Stimulated activated CD4-positive, alpha-beta T cell treated with anti-CD3 and anti-CD28 coated beads, Interleukin-15, amount 100 ng/mL, for 24 hours (primary cell): Measurements from ENCODE around the gene MRGPRX3.

Experiments used
- DNase-seq: peaks from one replicate; pipeline ENCODE4 v3.0.0-alpha.2; 2020

MRGPRX3 gene

DNA sequence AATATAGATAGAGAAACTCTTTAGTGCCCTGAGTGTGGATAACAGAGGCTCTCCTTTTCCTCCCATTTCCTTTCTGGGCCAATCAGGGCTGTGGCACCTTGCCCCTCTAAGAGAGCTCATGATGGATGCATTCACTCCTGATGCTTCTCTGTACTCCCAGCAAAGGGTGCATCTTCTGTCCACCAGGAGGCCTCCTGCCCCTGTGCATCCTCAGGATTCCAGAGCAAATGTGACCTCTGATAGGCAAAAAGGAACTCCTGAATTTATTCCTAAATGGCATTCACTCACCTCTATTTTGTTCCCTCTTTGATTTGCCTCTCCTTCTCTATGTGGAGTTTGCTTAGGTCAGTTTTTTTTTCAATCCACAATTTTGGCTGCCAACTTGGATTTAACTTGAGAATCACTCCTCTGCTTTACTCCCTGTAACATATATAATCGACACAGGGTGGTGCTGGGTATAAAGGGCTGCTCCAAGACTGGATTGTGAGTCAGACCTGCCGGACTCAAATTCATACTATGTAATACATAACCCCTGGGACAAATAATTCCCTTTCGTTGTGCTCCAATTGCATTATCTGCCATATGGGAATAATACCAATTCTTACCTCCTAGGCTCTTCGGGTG is 39.1 kb downstream of the MRGPRX3 start:
- peak; percentile 7 for DNase-seq

- DNase-seq = no peak
Observed at GRCh38 chr11:18172666-18173065, 40.3 kb downstream of the MRGPRX3 start, which contains the start of gene MRGPRX4. Gene MRGPRX4, plus strand, starts transcription at chr11:18172837. Its CDS starts 420 bp downstream, at chr11:18173257.

DNA sequence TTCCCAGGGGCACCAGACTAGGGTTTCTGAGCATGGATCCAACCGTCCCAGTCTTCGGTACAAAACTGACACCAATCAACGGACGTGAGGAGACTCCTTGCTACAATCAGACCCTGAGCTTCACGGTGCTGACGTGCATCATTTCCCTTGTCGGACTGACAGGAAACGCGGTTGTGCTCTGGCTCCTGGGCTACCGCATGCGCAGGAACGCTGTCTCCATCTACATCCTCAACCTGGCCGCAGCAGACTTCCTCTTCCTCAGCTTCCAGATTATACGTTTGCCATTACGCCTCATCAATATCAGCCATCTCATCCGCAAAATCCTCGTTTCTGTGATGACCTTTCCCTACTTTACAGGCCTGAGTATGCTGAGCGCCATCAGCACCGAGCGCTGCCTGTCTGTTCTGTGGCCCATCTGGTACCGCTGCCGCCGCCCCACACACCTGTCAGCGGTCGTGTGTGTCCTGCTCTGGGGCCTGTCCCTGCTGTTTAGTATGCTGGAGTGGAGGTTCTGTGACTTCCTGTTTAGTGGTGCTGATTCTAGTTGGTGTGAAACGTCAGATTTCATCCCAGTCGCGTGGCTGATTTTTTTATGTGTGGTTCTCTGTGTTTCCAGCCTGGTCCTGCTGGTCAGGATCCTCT is 41.0 kb downstream of the MRGPRX3 start:
- no peak for DNase-seq
